Upper lobe of left lung (tissue), 4 donors: Measurements from ENCODE around the gene USPL1.

ENCODE experiments used
- CTCF ChIP-seq, 6 experiments: fragments of 450-650 bp in 4 of 6; fragments of 200-600 bp in 2 of 6; sonication (generic) in 2 of 6; IDR thresholded peaks; one replicate each; pipeline ENCODE4 v1.5.1; 2016 to 2019; ENCODE audit warnings: antibody characterized with exemption in 6 of 6
- POLR2A ChIP-seq, 4 donors: fragments of 450-650 bp; IDR thresholded peaks; one replicate each; pipeline ENCODE4 v1.5.1; 2016 to 2017; ENCODE audit warnings: antibody characterized with exemption in 4 of 4, mild to moderate bottlenecking in 2 of 4
- POLR2AphosphoS5 ChIP-seq, 2 donors: sonication (generic); formaldehyde crosslinking; IDR thresholded peaks; one replicate each; pipeline ENCODE4 v1.5.1; 2017; ENCODE audit warnings: antibody characterized with exemption in 2 of 2

GRCh38 chr13:30624630-30625029 lies 6.9 kb downstream of the USPL1 start:
- TF ChIP-seq CTCF (IDR thresholded peaks at IDR 0.05): no peak
- no peak for TF ChIP-seq POLR2A (IDR thresholded peaks at IDR 0.05)
- TF ChIP-seq POLR2AphosphoS5 (IDR thresholded peaks at IDR 0.05): no peak
